Stomach (tissue), 19 donors: ENCODE results near the gene MYO1H. TPM values are rescaled to one million over a fixed set of nuclear protein-coding genes. Genes with fewer than 3 reads are reported as not detected.

ENCODE experiments used
- DNase-seq, 2 donors: peaks; one replicate each; pipeline versions ENCODE4 v3.0.0 to v3.0.0-alpha.2; 2013 to 2019
- H3K27ac ChIP-seq, 5 donors: fragments of 200-600 bp in 4 of 5; sonication (generic) in 4 of 5; one replicate each; pipeline ENCODE4 v1.5.1; 2013 to 2019; ENCODE audit warnings: mild to moderate bottlenecking in 1 of 5, moderate library complexity in 1 of 5
- H3K27me3 ChIP-seq, 3 donors: fragments of 200-600 bp; sonication (generic); one replicate each; pipeline ENCODE4 v1.5.1; 2017 to 2019; ENCODE audit warnings: mixed run types in 1 of 3
- H3K36me3 ChIP-seq, 4 donors: fragments of 200-600 bp; sonication (generic); 1 replicate in 3 of 4; 2 replicates in 1 of 4; pipeline ENCODE4 v1.5.1; 2016 to 2019
- H3K4me1 ChIP-seq, 4 donors: fragments of 200-600 bp; sonication (generic); one replicate each; pipeline ENCODE4 v1.5.1; 2016 to 2019
- H3K4me3 ChIP-seq, 4 donors: fragments of 200-600 bp; sonication (generic) in 3 of 4; one replicate each; pipeline ENCODE4 v1.5.1; 2016 to 2019; ENCODE audit warnings: mild to moderate bottlenecking in 1 of 4
- H3K9me3 ChIP-seq, 4 donors: fragments of 200-600 bp; sonication (generic); one replicate each; pipeline ENCODE4 v1.5.1; 2016 to 2019
- CTCF ChIP-seq, 7 experiments: fragments of 450-650 bp in 4 of 7; fragments of 200-600 bp in 3 of 7; sonication (generic) in 3 of 7; IDR thresholded peaks; one replicate each; pipeline ENCODE4 v1.5.1; 2016 to 2019; ENCODE audit warnings: antibody characterized with exemption in 7 of 7, control low read depth in 2 of 7, mild to moderate bottlenecking in 1 of 7
- EP300 ChIP-seq: sonication (generic); formaldehyde crosslinking; IDR thresholded peaks from one replicate; pipeline ENCODE4 v1.6.1; 2017; ENCODE audit warnings: antibody characterized with exemption
- POLR2A ChIP-seq, 4 donors: fragments of 450-650 bp; IDR thresholded peaks; one replicate each; pipeline ENCODE4 v1.6.1; 2016; ENCODE audit warnings: antibody characterized with exemption in 4 of 4, control low read depth in 2 of 4, mild to moderate bottlenecking in 1 of 4, moderate library complexity in 1 of 4
- POLR2AphosphoS5 ChIP-seq, 3 donors: sonication (generic); formaldehyde crosslinking; IDR thresholded peaks; one replicate each; pipeline ENCODE4 v1.6.1; 2016; ENCODE audit warnings: antibody characterized with exemption in 3 of 3
- WGBS, 5 donors: extraction: QIAGEN DNeasy Blood & Tissue Kit in 3 of 5; methylation state at CpG; one replicate each; pipeline versions ENCODE4 v1.1.5 to v1.1.7; 2013 to 2018; 5-methylcytosine and 5-hydroxymethylcytosine counted together
- intact Hi-C: fragments of 100-400 bp; cut with DNase I; formaldehyde crosslinking; loops from one replicate; pipeline ENCODE4 v1.15.1; 2023; ENCODE audit warnings: low total_unique reads
- long read RNA-seq, 10 donors: transcript quantifications; one replicate each; lab custom pipeline, GENCODE V29; 2026
- polyA plus RNA-seq, 3 donors: library from polyadenylated mRNA; stranded (reverse); fragments of 200-250 nt; gene quantifications; one replicate each; pipeline ENCODE4 v1.2.3, GENCODE V29; 2013
- total RNA-seq, 5 donors: library from RNA; depleted of rRNA; stranded (reverse); fragments of >200 nt; gene quantifications; one replicate each; pipeline versions ENCODE4 v1.1.0 to v1.2.3, GENCODE V29; 2014 to 2016
- donor health status: healthy with polysubstance abuse.
- donor health status: Bipolar disorder and iron deficiency.
- donor health status: healthy.

MYO1H gene
- total RNA-seq, result not detected
- under 1 TPM in 1 of 3 donors, not detected in 2; 0.08 TPM for polyA plus RNA-seq
- long read RNA-seq, donor 1, result 0 reads
- long read RNA-seq, donor 2, result 0 reads
- long read RNA-seq, donor 3, result 0 reads
- long read RNA-seq, donor 4, result 0 reads
- long read RNA-seq, donor 5, result 0 reads
- long read RNA-seq, donor 6, result 0 reads
- long read RNA-seq, donor 7, result 0 reads
- long read RNA-seq, donor 8, result 0 reads
- long read RNA-seq, donor 9, result 0 reads
- long read RNA-seq, donor 10, result 0 reads

- no peaks in the 10 kb centered on the region for H3K4me1 ChIP-seq
- H3K9me3 ChIP-seq, result no peaks in the 10 kb centered on the region
- H3K36me3 ChIP-seq, result no peaks in the 10 kb centered on the region
- no peak for TF ChIP-seq CTCF (IDR thresholded peaks at IDR 0.05)
- DNase-seq, result peak in 1 of 2 donors; percentile 69
- intact Hi-C loops, result no loop called here
- H3K27me3 ChIP-seq, result peaks cover 0 to 5% (median 0%) of the 10 kb centered on the region in 3 donors
- H3K4me3 ChIP-seq, result no peak within 1 kb of the TSS
- WGBS, 5 donors, result 32 to 54% (median 41%) methylated on average over 8 of the region's 8 CpGs
- no peak within 1 kb of the TSS for H3K27ac ChIP-seq
Observed at GRCh38 chr12:109347589-109347988, at the start of gene MYO1H. TSS of gene MYO1H (plus strand) at chr12:109347900. CDS start at chr12:109347961, 61 bp downstream.

- no peak for DNase-seq
- Histone ChIP-seq H3K4me1 (no peaks in the 10 kb centered on the region), H3K4me3 (no peak overlapping the region), H3K27ac (no peak overlapping the region), H3K27me3 (peaks cover 0 to 38% (median 6%) of the 10 kb centered on the region in 3 donors), H3K36me3 (no peaks in the 10 kb centered on the region), H3K9me3 (no peaks in the 10 kb centered on the region)
- intact Hi-C loops, result no loop called here
- 84 to 97% (median 90%) methylated on average over 5 to 7 of the region's 7 CpGs for WGBS, 5 donors
- no peak for TF ChIP-seq POLR2A (IDR thresholded peaks at IDR 0.05)
Observed at GRCh38 chr12:109299849-109300248, 47.9 kb upstream of the MYO1H start.

- Histone ChIP-seq H3K9me3 (no peaks in the 10 kb centered on the region), H3K27ac (no peak overlapping the region), H3K4me3 (no peak overlapping the region), H3K36me3 (no peaks in the 10 kb centered on the region), H3K27me3 (peaks cover 0 to 56% (median 24%) of the 10 kb centered on the region in 3 donors), H3K4me1 (no peaks in the 10 kb centered on the region)
- intact Hi-C loops, result no loop called here
- WGBS, 5 donors, result 74 to 84% (median 79%) methylated on average over 3 of the region's 3 CpGs
- no peak for DNase-seq
- no peak for TF ChIP-seq EP300
- TF ChIP-seq POLR2AphosphoS5 (IDR thresholded peaks at IDR 0.05), result no peak
- no peak for TF ChIP-seq CTCF (IDR thresholded peaks at IDR 0.05)
- TF ChIP-seq POLR2A (IDR thresholded peaks at IDR 0.05), result no peak
Observed at GRCh38 chr12:109301643-109302168, 46.0 kb upstream of the MYO1H start.

- H3K36me3 ChIP-seq, result no peaks in the 10 kb centered on the region
- intact Hi-C loops, result no loop called here
- peaks cover 0 to 63% (median 31%) of the 10 kb centered on the region in 3 donors for H3K27me3 ChIP-seq
- no peak overlapping the region for H3K4me3 ChIP-seq
- 16 to 61% (median 31%) methylated on average over 2 of the region's 2 CpGs for WGBS, 5 donors
- no peaks in the 10 kb centered on the region for H3K9me3 ChIP-seq
- H3K4me1 ChIP-seq, result no peaks in the 10 kb centered on the region
- no peak overlapping the region for H3K27ac ChIP-seq
- peak in 1 of 2 donors; percentile 22 for DNase-seq
- TF ChIP-seq CTCF (IDR thresholded peaks at IDR 0.05) (peak in 1 of 7 experiments; percentile 21), EP300 (no peak)
Observed at GRCh38 chr12:109302358-109302757, 45.3 kb upstream of the MYO1H start.

GRCh38 chr12:109302770-109303169 lies 44.9 kb upstream of the MYO1H start:
- no peaks in the 10 kb centered on the region for H3K36me3 ChIP-seq
- WGBS, 5 donors, result 25 to 56% (median 40%) methylated on average over 5 of the region's 5 CpGs
- no peaks in the 10 kb centered on the region for H3K9me3 ChIP-seq
- peaks cover 0 to 67% (median 33%) of the 10 kb centered on the region in 3 donors for H3K27me3 ChIP-seq
- H3K4me1 ChIP-seq, result no peaks in the 10 kb centered on the region
- TF ChIP-seq POLR2AphosphoS5 (IDR thresholded peaks at IDR 0.05), result no peak
- no peak for TF ChIP-seq EP300
- TF ChIP-seq CTCF (IDR thresholded peaks at IDR 0.05), result no peak
- no peak for TF ChIP-seq POLR2A (IDR thresholded peaks at IDR 0.05)
- peak in 1 of 2 donors; percentile 21 for DNase-seq
- H3K27ac ChIP-seq, result no peak overlapping the region
- H3K4me3 ChIP-seq, result no peak overlapping the region
- intact Hi-C loops, result no loop called here
